ENCODE data around the gene ZNF526. TPM values are rescaled to one million over a fixed set of nuclear protein-coding genes. Genes with fewer than 3 reads are reported as not detected.

Gene ZNF526
- polyA plus RNA-seq, 3 donors, result 0.96 to 3.4 (median 1.3) TPM

GRCh38 chr19:42250183-42250665 lies 30.1 kb downstream of the ZNF526 start:
- H3K4me3 ChIP-seq (replicated peaks in 1 of 3; ENCODE audit: low read depth in 2 of 3, low read length in 3 of 3), result no peak overlapping the region
- intact Hi-C loops (cut with micrococcal nuclease), result loop anchor here in 1 of 2 donors (5.0 kb wide), 2 partner anchors 33 to 37 kb away; partner anchors contain the start of gene DEDD2
- peaks cover 41% of the 10 kb centered on the region for H3K79me2 ChIP-seq (ENCODE audit: insufficient read depth, low read length)
- H3K27ac ChIP-seq (ENCODE audit: low read depth in 1 of 2, low read length in 2 of 2), result no peak overlapping the region
- peaks cover 68% of the 10 kb centered on the region for H4K20me1 ChIP-seq (ENCODE audit: insufficient read depth, low read length)
- H3K27ac Mint-ChIP-seq, result peak overlapping the region in 2 of 7 donors; percentile 20 to 50
- DNase-seq, result no peak
- H3K4me2 ChIP-seq (replicated peaks; ENCODE audit: extremely low read depth, low read length, poor library complexity, severe bottlenecking), result peak overlapping the region; percentile 25
- peaks cover 9 to 22% of the 10 kb centered on the region in 2 donors for H3K36me3 Mint-ChIP-seq
- H3K9ac ChIP-seq (ENCODE audit: insufficient read depth, low read length, poor library complexity, severe bottlenecking), result no peak overlapping the region
- 70% methylated on average over 15 of the region's 15 CpGs for WGBS (ENCODE audit: insufficient coverage)
- H3K4me1 ChIP-seq (ENCODE audit: control insufficient read depth in 1 of 2, insufficient read depth in 2 of 2, low read length in 2 of 2), result peaks cover 27 to 32% of the 10 kb centered on the region in 2 donors
- no peaks in the 10 kb centered on the region for H3K9me3 Mint-ChIP-seq
- no peak overlapping the region for H2AFZ ChIP-seq (ENCODE audit: insufficient read depth, low read depth, low read length, poor library complexity, severe bottlenecking)
- no peaks in the 10 kb centered on the region for H3K9me3 ChIP-seq (replicated peaks in 1 of 2; ENCODE audit: control insufficient read depth in 1 of 2, insufficient read depth in 1 of 2, low read length in 2 of 2)
- no peak for TF ChIP-seq CTCF (IDR thresholded peaks at IDR 0.05)
- H3K4me3 Mint-ChIP-seq, result no peak overlapping the region
- H3K27me3 Mint-ChIP-seq (ENCODE audit: low read depth in 3 of 3), result peaks cover 0 to 4% (median 2%) of the 10 kb centered on the region in 3 donors
- H3K36me3 ChIP-seq (replicated peaks in 1 of 2; ENCODE audit: control insufficient read depth in 1 of 2, insufficient read depth in 2 of 2, low read length in 2 of 2), result peaks cover 4 to 17% of the 10 kb centered on the region in 2 donors
- H3K27me3 ChIP-seq (ENCODE audit: control insufficient read depth in 2 of 2, insufficient read depth in 2 of 2, low read length in 2 of 2), result no peaks in the 10 kb centered on the region
- peaks cover 37% of the 10 kb centered on the region for H3K4me1 Mint-ChIP-seq

GRCh38 chr19:42250666-42251531 lies 30.8 kb downstream of the ZNF526 start:
- peaks cover 4 to 17% of the 10 kb centered on the region in 2 donors for H3K36me3 ChIP-seq (replicated peaks in 1 of 2; ENCODE audit: control insufficient read depth in 1 of 2, insufficient read depth in 2 of 2, low read length in 2 of 2)
- peak overlapping the region in 1 of 3 experiments; percentile 12 for H3K4me3 ChIP-seq (replicated peaks in 1 of 3; ENCODE audit: low read depth in 2 of 3, low read length in 3 of 3)
- DNase-seq, result peak in 1 of 3 donors; percentile 30
- H4K20me1 ChIP-seq (ENCODE audit: insufficient read depth, low read length), result peaks cover 68% of the 10 kb centered on the region
- H3K4me1 ChIP-seq (ENCODE audit: control insufficient read depth in 1 of 2, insufficient read depth in 2 of 2, low read length in 2 of 2), result peaks cover 34 to 39% of the 10 kb centered on the region in 2 donors
- H3K27me3 Mint-ChIP-seq (ENCODE audit: low read depth in 3 of 3), result peaks cover 2 to 6% (median 4%) of the 10 kb centered on the region in 3 donors
- TF ChIP-seq CTCF (IDR thresholded peaks at IDR 0.05), result no peak
- peaks cover 34% of the 10 kb centered on the region for H3K4me1 Mint-ChIP-seq
- no peak overlapping the region for H3K27ac ChIP-seq (ENCODE audit: low read depth in 1 of 2, low read length in 2 of 2)
- no peaks in the 10 kb centered on the region for H3K9me3 Mint-ChIP-seq
- H3K36me3 Mint-ChIP-seq, result peaks cover 9 to 22% of the 10 kb centered on the region in 2 donors
- H2AFZ ChIP-seq (ENCODE audit: insufficient read depth, low read depth, low read length, poor library complexity, severe bottlenecking), result no peak overlapping the region
- intact Hi-C loops (cut with micrococcal nuclease), result loop anchor here in 1 of 2 donors (5.0 kb wide), 2 partner anchors 34 to 36 kb away; partner anchors contain the start of gene DEDD2
- H3K9me3 ChIP-seq (replicated peaks in 1 of 2; ENCODE audit: control insufficient read depth in 1 of 2, insufficient read depth in 1 of 2, low read length in 2 of 2), result no peaks in the 10 kb centered on the region
- peaks cover 41% of the 10 kb centered on the region for H3K79me2 ChIP-seq (ENCODE audit: insufficient read depth, low read length)
- peak overlapping the region; percentile 30 to 34 for H3K4me3 Mint-ChIP-seq
- H3K4me2 ChIP-seq (replicated peaks; ENCODE audit: extremely low read depth, low read length, poor library complexity, severe bottlenecking), result peak overlapping the region; percentile 25
- no peak overlapping the region for H3K9ac ChIP-seq (ENCODE audit: insufficient read depth, low read length, poor library complexity, severe bottlenecking)
- H3K27ac Mint-ChIP-seq, result peak overlapping the region in 2 of 7 donors; percentile 12 to 20
- no peaks in the 10 kb centered on the region for H3K27me3 ChIP-seq (ENCODE audit: control insufficient read depth in 2 of 2, insufficient read depth in 2 of 2, low read length in 2 of 2)
- 0% methylated on average over 2 of the region's 19 CpGs for WGBS (ENCODE audit: insufficient coverage)
